Renal cortical epithelial cell (primary cell): Measurements from ENCODE around the gene FAM50A. TPM values are rescaled to one million over a fixed set of nuclear protein-coding genes. Genes with fewer than 3 reads are reported as not detected.
"Not testable (repeated sequence)": the region's sequence is repeated elsewhere in the genome, so short reads cannot be mapped to it uniquely, and the experiment has no call there.

ENCODE experiments used
- DNase-seq: peaks from one replicate; pipeline ENCODE4 v3.0.0-alpha.2; 2011; ENCODE audit warnings: low read depth
- total RNA-seq: library from RNA; depleted of rRNA; stranded (reverse); fragments of >200 nt; gene quantifications from 2 replicates; pipeline ENCODE4 v1.2.3, GENCODE V29; 2014

FAM50A gene
- total RNA-seq, 1 donor from 2014 or later: 71.8 TPM

- no peak for DNase-seq
Measured at GRCh38 chrX:154484255-154485149, 40.6 kb downstream of the FAM50A start.

- DNase-seq: no peak
Measured at GRCh38 chrX:154485150-154486051, 41.5 kb downstream of the FAM50A start.

DNA sequence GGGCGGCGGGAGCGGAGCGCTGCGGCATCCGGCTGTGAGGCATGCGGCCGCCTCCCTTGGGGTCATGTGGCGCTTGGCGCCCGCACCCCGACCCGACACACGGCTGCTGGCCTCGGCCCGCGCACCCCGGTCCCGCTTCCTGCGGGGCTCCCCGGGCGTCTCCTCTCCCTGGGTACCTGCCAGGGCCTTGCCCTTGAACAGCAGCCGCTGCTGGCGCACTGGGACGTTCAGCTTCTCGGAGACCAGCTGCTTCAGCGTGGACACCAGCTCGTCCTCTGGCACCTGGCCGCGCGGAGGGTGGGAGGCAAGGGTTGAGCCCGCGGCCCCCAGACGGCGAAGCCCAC is 42.1 kb downstream of the FAM50A start:
- no peak for DNase-seq

DNA sequence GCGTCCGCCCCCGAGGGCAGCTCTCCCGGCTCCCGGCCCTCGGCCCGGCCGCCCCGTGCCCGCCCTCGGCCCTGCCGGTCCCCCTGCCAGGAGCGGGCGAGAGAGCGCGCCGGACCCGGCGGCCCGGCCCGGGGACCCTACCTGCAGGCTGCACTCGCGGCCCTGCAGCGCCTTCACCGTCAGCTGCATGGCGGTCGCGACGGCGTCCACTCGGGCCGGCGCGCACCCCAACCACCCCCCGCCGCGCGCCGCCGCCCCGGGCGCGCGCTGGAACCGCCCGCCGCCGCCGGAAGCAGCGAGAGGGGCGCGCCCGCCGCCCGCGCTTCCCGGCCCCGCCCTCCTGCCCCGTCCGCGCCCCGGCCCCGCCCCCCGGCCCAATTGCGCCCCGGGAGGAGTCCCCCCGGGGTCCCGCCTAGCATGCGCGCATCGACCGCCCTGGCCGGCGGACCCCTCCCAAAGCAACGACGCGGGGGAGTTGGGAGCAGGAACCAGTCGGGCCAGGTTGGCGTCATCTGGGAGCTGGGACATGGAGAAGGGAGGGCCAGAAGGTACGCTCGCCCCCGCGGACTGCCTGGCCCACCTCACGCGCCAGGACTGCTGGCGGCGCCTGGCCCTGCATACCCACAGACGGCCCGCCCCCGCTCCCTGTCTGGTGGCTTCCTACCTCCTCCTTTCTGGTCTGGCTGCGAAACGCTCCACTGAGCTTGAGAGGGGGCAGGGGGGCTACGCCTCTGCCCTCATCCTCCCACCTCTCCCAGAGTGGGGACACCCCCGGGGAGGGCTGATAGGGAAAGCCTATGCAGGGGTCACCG is 42.7 kb downstream of the FAM50A start, which contains the start of gene UBL4A:
UBL4A (minus strand) TSS at position 220 of the 812 bp plus-strand sequence; CDS start at position 189, 31 bp downstream.
- DNase-seq: peak; percentile 21

GRCh38 chrX:154487518-154488290 is 43.8 kb downstream of the FAM50A start:
- DNase-seq: no peak

DNA sequence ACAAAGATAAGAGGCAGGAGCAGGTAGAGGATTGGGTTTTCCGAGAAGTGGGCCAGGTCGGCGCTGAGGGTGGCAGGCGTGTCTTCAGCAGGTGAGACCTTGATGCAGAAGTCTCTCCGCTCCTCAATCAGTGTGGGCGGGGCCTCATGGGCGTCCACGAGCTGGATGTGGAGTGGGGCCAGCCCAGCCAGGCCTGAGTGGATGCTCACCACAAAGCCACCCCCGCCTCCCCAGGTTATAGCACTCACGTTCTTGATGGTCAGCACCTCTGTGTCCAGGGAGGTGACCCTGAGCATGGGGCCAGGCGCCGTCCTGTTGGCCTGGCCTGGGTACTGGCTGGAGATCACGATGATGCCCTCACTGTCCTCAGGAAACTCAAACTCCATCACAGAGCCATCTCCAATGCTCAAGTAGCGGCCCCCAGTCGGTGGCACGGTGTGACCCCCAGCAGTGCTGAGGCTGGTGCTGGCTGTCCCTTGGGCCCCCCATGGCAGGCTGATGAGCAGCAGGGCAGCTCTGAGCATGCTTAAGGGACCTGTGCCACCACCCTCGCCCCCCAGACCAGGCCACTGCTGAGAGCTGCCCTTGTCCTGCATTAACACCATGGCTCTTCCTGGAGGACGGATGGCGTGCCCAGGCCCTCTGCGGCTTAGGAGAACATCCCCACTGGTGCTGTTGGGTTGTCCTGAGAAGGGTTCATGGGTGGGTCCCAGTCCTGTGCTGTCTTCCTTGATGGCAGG is 44.6 kb downstream of the FAM50A start:
- no peak for DNase-seq

GRCh38 chrX:154489182-154489581 is 45.2 kb downstream of the FAM50A start:
- no peak for DNase-seq

DNA sequence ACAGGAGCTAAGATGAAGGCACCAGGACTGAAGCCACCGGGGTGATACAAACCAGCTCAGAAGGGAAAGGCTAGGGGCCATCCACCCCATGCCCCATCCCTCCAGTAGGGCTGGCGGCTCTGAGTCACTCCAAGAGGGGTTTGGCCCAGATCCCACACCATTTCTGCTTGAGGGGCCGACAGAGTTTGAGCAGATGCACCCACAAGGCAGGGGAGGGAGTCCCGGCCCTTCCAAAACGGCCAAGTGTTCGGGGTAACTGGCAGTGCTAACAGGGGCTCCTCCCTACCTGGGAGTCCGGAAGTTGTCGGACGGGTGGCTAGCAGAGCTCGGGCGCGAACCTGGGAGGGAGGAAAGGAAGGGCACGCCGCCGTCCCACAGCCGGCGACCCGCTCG is 46.1 kb downstream of the FAM50A start:
- peak; percentile 19 for DNase-seq

DNA sequence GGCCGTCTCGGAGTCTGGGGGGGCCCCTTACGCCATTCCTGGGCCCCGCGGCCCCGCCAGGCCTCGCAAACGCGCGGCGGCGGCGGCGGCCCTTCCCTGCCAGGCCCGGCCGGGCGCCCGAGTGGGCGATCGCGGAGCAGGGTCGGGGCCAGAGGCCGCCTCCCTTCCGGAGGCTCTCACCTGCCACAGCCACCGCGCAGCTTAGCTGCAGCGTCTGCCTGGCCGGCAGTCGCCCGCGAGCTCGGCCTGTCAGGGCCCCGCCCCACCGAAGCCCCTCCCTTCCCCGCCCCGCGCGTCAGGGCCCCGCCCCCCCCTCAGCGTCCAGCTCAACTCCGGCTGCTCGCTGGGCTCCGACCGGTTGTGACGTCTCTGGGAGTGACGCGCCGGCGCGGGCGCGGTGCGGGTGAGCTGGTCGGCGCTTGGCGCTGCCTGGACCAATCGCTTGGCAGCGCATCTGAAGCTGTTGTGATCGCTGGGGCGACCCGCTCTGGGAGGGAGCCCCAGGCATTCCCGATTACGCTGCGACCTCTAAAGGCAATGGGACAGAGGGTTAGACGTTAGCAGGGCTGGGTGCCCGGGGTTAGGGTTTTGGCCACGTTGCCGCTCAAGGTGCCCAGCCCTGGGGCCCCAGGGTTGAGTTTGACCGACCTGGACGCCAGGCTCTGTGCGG is 46.6 kb downstream of the FAM50A start, which contains the start of gene SLC10A3:
SLC10A3 (minus strand) TSS at position 216 of the 670 bp plus-strand sequence. CDS start 1,689 bp downstream, outside the sequence.
- peak; percentile 83 for DNase-seq

DNA sequence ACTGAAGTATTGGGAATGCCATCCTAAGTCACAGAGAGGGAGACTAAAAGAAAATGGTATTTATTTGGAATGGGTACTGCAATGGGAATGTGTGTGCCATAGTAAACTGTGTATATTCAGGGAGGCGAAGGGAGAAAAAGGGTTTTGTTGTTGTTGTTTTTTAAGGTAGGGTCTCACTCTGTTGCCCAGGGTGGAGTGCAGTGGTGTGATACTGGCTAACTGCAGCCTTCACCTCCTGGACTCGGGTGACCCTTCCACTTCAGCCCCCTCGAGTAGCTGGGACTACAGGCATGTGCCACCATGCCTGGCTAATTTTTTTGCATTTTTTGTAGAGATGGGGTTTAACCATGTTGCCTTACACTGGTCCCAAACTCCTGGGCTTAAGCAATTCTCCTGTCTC is 50.8 kb downstream of the FAM50A start:
- no peak for DNase-seq

GRCh38 chrX:154495472-154495922 is 51.6 kb downstream of the FAM50A start:
- DNase-seq: no peak

DNA sequence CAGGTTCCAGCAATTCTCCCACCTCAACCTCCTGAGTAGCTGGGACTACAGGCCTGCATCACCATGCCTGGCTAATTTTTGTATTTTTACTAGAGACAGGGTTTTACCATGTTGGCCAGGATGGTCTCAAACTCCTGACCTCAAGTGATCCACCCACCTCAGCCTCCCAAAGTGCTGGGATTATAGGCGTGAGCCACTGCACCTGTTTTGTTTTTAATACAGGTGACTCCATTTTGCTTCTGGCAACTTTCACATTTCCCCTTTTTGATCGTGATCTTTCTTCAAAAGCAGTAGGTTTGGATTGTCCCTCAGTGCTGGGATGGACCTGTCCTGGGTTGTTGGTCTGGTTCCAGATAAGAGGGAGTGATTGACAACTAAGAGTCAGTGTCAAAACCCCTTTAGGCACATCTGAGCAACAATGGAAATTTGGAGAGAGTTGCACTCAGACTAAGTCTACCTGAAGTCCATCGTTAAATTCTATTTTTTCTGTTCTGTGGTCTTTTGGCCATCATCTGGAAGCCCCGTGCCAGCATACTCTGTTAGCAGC is 52.7 kb downstream of the FAM50A start:
- DNase-seq: not testable (repeated sequence)

Other genes with a start within 250 kb of the FAM50A start
- gene OPN1MW2, start 224.4 kb upstream of the FAM50A start, total RNA-seq: not detected in 2 replicates
- gene OPN1MW3, start 186.6 kb upstream of the FAM50A start, total RNA-seq: not detected in 2 replicates
- not detected in 2 replicates for gene TEX28, start 149.0 kb upstream of the FAM50A start, total RNA-seq
- not detected in 2 replicates for gene TKTL1, start 148.3 kb upstream of the FAM50A start, total RNA-seq
- gene FLNA, start 69.5 kb upstream of the FAM50A start, total RNA-seq: 1,833 and 2,112 TPM in 2 replicates
- 14.9 and 16.8 TPM in 2 replicates for gene EMD, start 64.8 kb upstream of the FAM50A start, total RNA-seq
- 3,735 and 5,196 TPM in 2 replicates for gene RPL10, start 45.8 kb upstream of the FAM50A start, total RNA-seq
- 34.7 and 42.5 TPM in 2 replicates for gene DNASE1L1, start 34.9 kb upstream of the FAM50A start, total RNA-seq
- 16.8 and 21.2 TPM in 2 replicates for gene TAFAZZIN, start 32.6 kb upstream of the FAM50A start, total RNA-seq
- 69.8 and 70.8 TPM in 2 replicates for gene ATP6AP1, start 15.5 kb upstream of the FAM50A start, total RNA-seq
- 37.3 and 104 TPM in 2 replicates for gene GDI1, start 7.0 kb upstream of the FAM50A start, total RNA-seq
- gene PLXNA3, start 14.1 kb downstream of the FAM50A start, total RNA-seq: 13.0 and 33.7 TPM in 2 replicates
- gene LAGE3, start 35.1 kb downstream of the FAM50A start, total RNA-seq: 14.0 and 24.5 TPM in 2 replicates
- gene UBL4A, start 42.5 kb downstream of the FAM50A start, total RNA-seq: 48.8 and 65.8 TPM in 2 replicates
- 10.9 and 47.0 TPM in 2 replicates for gene SLC10A3, start 46.5 kb downstream of the FAM50A start, total RNA-seq
- gene FAM3A, start 72.1 kb downstream of the FAM50A start, total RNA-seq: 16.5 and 42.0 TPM in 2 replicates
- gene G6PD, start 102.7 kb downstream of the FAM50A start, total RNA-seq: 30.6 and 152 TPM in 2 replicates
- 14.9 and 17.9 TPM in 2 replicates for gene IKBKG, start 103.5 kb downstream of the FAM50A start, total RNA-seq
- gene CTAG1A, start 141.0 kb downstream of the FAM50A start, total RNA-seq: not detected in 2 replicates
- gene CTAG1B, start 175.1 kb downstream of the FAM50A start, total RNA-seq: not detected in 2 replicates
- gene CTAG2, start 209.4 kb downstream of the FAM50A start, total RNA-seq: not detected in 2 replicates